NCI-H526 (cell line): ENCODE measurements around the gene PPIC.
"Not testable (repeated sequence)": the region's sequence is repeated elsewhere in the genome, so short reads cannot be mapped to it uniquely, and the experiment has no call there.

Source experiments
- DNase-seq, 2 experiments: peaks; one replicate each; lab custom pipeline; 2025; lab: John Stamatoyannopoulos, UW

PPIC gene

DNA sequence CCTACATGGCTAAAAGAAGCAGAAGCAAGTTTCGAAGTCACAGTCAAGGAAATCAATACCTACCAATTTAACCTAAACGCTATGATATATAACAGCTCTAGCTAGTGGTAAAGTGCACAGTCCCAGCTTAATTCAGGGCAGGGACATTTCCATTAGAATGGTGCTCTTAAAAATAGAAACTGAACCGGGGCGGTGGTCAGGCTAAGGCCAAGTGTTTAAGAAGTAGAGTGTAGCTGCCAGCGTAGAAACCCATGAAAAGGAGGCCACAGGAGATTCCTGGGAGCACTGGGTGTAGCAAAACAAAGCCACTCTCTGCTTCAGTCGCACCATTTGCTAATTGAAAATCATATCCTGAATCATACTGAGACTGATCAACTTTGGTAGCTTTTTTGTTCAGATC is 28.8 kb downstream of the PPIC start:
- no peak for DNase-seq

DNA sequence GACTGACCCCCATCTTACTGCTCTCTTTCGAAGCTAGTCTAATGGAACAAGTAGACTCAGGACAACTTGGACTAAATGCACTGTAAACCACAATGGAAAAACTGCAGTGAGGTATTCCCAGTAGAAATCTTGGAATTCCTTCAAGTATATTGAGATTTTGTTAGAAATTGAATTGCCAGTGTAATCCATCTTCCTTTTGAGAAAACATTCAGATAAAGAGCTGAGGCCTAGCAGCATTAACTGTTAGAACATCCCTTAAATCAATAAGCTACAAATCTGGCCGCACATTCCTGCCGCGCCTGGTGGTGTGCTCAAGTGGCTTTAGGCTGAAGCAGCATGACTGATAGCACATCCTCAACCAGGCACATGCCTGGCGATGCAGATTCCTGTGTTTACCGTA is 29.3 kb downstream of the PPIC start:
- DNase-seq, result no peak

DNA sequence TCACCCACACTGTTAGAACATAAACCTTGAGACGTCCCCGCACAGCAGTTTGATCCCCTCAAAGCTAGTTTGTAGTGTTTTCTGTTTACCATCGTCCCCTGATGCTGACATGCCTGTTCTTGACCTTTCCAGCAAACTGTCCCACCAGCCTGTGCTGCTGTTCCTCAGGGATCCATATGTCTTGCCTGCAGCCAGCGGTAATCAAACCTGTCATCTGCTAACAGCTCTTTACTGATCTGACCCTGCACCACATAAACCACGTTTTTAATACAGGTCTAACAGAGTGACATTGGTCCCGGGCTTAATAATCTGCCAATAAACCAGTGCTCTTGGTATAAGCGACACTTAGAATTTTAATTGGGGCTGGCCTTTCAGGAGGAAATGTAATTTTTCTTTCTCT is 34.7 kb downstream of the PPIC start:
- no peak for DNase-seq

DNA sequence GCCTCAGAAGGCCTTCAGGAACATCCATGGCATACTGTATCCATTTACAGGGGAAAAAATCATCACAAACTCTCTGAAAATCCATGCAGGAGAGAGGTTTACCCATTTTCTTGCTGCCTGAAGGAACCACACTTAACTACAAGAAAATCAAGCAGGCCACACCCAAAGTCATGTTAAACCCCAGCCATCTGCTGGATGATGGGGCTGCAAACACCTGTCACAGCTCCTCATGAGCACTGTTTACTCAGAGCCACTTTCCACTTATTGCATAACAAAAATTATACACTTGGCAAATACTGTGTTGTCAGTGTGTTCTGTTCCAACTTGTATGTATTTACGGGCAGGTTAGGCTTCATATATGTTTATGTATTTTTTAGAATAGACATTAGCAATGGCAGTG is 35.8 kb downstream of the PPIC start:
- DNase-seq, result no peak

DNA sequence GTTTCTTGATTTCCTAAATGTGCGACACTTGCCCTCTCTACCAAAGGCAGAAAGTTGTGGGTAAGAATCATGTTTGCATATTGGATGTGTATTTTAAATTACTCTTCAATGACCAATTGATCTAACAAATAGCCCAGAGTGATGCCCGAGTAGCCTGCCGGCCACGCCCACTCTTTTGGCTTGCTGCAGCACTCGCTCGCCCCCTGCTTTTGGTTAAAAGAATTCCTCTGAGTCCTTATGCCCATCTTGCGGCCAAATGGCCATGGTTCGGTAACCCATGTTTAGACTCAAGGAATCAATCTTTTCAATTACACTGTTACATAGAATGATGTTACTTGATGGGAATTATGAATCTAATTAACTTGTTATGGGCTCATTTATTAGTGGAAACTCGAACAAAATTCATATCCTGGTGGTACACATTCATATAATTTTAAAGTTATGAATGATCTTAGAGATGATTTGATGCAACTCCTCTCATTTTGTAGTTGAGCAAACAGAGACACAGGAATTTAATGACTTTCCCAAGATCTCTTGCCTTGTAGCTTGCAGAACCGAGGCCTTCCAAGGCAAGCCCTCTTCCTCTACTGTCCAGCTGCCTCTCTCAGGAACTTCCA is 36.5 kb downstream of the PPIC start:
- peak in 1 of 2 experiments; percentile 3 for DNase-seq

DNA sequence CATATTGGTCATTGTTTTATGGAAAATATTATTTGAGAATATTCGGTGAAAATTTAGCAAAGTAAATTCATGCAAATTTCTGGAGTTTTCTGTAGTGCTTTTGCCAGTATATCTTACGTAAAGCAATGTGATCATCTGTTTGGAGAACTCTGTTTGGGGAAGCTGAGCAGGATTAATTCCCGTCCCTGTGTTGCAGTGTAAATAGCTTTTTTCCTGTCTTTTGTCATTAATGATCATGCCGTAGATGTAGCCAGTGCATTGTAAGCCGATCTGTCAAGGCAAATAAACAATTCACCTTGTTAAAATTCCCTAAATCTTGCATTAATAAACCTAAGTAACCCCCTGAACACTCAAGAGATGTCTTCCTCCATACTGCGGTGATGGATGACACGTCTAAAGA is 39.2 kb downstream of the PPIC start:
- no peak for DNase-seq

DNA sequence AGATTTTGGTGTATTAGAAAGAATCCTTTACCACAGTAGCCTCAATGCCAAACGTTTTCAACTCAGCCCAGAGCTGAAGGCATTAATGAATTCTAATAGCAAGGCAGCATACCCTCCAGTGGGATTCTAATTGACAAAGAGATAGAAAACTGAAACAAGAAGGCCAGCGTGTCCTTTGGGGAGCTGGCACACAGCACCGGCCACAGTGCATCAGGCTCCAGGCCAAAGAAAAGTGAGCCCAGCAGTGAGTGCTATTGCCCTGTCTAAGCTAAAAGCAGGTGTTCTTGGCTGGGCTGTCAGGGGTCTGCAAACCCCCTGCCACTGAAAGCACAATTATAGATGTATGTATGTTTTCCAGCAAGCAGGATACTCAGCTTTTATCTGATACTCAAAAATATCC is 40.4 kb downstream of the PPIC start:
- DNase-seq, result no peak

DNA sequence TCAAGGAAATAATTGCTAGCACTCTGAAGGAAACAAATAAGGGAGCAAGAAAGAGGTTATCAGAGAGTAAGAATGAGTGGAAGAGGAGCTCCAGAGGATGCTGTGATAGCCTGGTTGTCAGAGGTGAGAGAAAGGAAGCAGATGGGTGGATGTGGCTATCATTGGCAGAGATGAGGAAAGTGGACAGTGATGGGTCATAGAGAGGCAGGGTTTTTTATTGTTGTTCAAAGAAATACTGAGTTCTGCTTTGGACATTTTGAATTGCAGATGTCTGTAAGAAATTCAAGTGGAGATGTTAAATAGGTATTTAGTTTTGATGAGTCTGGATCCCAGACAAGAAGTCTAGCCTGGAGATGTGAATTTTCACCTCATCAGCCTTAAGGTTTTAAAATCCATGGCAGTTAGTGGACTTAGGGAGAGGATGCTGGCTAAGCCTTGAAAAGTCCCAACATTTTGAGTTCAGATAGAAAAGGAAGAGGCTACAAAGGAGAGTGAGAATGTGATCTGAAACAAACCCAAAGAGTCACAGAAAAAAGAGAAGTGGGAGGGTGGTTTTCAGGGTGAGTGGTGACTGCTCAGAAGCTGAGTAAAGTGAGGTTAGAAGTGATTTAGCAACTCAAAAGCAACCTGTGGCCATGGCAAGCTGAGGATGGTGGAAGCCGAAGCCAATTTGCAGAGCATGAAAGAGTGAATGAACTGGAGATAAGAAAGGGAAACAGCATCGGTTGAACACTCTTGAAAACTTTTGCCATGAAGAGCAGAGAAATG is 50.4 kb downstream of the PPIC start:
- no peak for DNase-seq

DNA sequence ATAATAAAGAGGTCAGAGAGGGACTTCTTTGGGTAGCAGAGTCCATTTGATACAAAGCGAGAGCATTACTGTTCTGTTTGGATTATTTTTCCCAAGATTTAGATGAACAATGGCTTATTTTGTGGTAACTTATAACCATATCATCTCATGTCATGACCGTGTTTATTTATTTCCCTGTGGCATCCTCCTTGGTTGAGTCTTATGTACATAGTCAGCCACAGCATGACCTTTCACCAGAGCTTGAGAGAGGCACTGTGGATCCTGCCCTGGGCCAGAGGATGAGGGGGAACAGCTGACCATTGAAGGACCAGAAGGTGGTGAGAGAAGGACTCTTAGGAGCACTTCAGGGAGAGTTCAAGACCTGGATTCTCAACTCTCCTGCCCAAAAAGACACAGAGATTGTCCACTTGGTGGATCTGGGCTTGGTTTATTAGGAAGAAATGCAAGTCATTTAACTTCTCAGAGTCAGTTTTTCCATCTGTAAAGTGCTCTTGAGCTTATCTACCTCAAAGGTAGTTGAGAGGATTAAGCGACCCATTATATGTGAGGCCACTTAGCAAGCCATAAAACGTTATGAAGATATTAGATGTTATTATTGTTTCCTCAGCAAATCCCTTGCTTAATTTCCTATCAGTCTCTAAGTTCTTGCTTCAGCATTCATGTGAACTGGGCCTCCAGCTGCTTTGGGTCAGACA is 51.4 kb downstream of the PPIC start:
- no peak for DNase-seq

DNA sequence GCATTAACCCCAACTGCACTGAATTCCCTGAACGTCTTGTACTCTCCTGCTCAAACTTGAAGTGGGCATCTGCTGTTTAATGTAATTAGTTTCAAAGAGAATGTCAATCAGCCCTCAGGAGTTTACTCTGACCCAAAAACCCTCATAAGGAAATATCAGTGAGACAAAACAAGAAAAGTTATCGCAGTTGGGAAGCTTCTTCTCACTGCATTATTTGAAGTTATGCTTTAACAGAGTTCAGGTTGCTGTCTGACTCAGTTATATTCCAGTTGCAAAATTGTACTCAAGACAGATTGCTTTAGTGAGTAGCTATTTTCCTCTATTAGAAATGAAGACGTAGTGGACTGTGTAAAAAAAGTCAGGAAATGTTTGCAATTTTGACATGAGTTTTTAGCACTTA is 52.1 kb downstream of the PPIC start:
- DNase-seq, result no peak

DNA sequence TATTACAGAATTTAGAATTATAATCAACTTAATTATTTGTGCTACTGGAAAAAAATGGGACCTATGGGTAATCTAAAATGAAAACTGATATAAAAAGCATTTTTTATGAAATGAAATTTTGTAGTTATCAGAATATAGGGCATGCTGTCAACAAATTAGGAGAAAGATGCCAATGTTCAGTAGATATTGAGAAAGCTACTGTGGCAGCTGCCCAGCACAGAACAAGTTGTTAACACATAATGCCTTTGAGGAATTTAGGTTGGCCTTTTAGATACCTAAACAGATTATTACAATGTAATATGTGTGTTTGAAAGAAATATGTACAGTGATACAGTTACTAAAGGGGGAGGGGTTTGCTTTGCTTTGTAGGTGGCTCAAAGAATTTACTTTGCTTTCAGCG is 54.1 kb downstream of the PPIC start:
- DNase-seq, result no peak

DNA sequence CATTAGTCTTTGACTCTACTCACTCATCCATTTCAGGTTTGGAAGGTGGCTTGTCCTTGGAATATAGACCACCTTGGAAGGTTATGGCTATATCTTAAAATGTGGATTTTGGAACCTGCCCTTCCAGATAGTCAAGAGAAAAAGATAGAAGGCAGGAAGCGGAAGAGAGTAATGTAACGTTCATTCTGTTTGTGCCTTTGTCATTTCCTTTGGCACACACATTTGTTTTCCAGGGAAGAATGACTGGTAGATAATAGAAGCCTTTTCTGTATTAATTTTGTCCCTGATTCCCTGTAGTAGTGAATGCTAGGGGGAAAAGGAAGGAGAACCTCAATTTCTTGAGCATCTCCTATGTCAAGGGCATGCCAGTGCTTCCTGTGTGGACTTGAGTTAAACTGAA is 54.7 kb downstream of the PPIC start:
- no peak for DNase-seq

DNA sequence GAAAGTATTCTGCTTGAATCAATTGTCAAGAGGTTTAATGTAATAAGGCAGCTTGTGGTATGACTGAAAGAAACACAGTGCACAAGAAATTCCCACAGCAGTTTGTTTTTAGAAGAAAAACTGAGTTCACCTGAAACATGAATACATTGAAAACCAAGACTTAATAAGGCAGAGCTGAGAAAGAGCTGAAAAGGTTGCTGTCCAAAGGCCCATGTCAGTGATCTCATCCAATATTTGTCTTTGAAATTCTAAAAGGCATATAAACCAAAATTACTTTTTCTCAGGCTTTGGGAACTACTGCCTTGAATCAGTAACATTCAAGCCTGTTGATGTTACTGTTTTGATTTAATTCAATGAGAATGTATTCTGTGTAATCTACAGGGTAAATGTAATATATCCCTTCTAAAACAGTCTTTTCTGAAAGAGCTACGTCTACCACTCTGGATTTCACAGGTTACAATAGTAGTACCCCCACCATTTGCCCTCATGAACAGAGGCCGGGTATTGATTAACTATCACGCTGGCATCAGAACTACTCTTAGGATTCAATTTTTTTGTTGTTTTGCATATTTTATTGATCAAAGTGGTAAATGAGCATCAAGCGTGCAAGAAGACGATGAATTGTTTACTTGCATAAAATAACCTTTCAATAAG is 57.8 kb downstream of the PPIC start:
- DNase-seq, result no peak

DNA sequence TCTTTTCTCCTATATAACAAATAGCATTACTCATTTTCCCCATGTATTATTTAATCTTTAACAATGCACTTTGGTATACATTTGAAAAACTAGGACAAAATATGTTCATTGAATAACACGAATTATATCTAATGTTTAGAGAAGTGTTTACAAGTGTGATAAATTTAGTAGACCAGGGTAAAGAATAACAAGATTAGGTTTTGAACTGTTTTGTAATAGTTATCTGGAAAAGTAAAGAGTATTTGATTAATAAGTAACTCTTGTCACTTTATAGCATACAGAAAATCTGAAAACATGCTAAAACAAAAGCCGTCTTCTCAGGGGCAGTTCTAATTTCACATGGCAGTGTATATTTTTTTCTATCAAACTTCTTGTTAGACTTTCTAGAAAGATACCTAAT is 58.5 kb downstream of the PPIC start:
- DNase-seq, result no peak

DNA sequence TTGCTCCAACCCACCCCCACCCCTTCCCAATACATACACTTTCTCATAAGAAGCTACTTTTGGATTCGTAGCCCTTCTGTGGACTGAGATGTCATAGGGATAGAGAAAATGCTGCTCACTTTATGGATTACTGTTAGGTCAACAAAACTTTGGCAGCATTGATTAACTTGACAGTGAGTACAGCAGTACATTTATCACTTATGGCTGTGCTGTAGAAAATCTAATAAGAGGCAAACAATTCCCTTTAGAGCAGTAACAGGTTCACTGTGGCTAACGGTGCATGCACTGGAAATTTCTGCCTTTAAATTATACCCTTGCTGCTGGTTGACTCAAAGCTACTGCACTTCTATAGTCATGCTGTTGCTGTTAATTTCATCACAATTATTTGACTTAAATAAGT is 59.2 kb downstream of the PPIC start:
- DNase-seq, result no peak

DNA sequence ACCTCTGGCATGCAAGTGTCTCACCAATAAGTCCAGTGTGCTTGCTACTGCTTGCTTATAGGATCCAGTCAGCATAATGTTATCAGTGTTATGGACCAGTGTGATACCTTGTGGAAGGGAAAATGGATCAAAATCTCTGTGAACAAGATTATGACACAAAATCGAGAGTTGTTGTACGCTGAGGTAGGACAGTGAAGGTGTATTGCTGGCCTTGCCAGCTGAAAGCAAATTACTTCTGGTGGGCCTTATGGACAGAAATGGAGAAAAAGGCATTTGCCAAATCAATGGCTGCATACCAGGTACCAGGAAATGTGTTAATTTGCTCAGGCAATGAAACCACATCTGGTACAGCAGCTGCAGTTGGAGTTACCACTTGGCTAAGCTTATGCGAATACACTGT is 62.3 kb downstream of the PPIC start:
- DNase-seq, result not testable (repeated sequence)

DNA sequence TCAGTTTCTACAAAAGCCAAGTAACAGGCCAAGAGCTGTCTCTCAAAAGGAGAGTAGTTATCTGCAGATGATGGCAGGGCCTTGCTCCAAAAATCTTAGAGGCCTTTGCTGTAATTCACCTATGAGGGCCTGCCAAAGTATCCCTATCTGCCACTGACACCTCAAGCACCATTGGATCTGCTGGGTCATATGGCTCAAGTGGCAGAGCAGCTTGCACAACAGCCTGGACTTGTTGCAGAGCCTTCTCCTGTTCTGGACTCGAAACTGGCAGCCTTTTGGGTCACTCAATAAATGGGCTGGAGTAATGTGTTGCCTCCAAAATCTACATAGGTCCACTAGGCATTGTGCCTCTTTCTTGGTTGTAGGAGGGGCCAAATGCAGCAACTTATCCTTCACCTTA is 62.8 kb downstream of the PPIC start:
- not testable (repeated sequence) for DNase-seq
